Measurements from ENCODE around the gene KXD1. TPM values are rescaled to one million over a fixed set of nuclear protein-coding genes. Genes with fewer than 3 reads are reported as not detected.
"Not testable (repeated sequence)": the region's sequence is repeated elsewhere in the genome, so short reads cannot be mapped to it uniquely, and the experiment has no call there.

KXD1 gene, protein sequence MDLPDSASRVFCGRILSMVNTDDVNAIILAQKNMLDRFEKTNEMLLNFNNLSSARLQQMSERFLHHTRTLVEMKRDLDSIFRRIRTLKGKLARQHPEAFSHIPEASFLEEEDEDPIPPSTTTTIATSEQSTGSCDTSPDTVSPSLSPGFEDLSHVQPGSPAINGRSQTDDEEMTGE
- polyA plus RNA-seq (2013, experiment 1 of 2; ENCODE audit: insufficient read length): 101 TPM
- polyA plus RNA-seq (2013, experiment 2 of 2; ENCODE audit: insufficient read length): 99.5 TPM

DNA sequence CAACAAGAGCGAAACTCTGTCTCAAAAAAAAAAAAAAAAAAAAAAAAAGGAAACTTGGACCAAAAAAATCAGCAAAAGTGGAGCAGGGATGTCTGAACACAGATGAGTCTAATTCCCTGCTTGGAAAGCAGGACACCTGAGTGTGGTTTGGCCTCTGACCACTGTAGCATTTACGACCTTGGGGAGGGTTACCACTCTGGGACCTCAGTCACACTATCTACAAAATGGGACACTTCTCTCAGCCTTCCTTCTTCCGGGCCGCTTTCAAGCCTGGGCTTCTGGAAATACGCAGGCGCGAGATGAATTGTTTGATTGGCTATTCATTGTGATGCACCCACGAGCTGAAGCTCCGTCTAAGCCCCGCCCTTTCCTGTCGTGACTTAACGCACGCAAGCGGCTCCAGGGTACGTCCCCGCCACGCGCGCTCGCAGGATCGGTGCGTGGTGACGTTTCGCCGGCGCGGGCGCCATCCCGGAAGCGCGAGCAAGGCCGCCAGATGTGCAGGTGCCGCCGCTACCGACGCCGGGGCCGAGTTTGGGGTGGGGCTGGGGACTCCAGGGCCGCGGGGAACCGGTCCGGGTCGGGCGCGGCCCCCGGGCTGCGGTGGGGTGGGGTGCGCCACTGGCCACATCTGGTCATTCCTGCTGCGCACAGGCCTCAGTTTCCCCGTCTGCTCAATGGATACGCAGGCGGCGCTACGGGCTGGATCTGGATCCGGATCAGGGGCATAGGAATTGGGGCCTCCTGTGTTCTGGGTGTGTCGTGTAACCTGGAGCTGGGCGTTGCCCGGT is at the start of gene KXD1:
TSS of gene KXD1 (plus strand) at position 460 of the 791 bp plus-strand sequence. CDS start 4,187 bp downstream, outside the sequence.
- DNase-seq: peak; percentile 99

- DNase-seq: no peak
Measured at GRCh38 chr19:18508585-18508984, 49.1 kb upstream of the KXD1 start.

DNA sequence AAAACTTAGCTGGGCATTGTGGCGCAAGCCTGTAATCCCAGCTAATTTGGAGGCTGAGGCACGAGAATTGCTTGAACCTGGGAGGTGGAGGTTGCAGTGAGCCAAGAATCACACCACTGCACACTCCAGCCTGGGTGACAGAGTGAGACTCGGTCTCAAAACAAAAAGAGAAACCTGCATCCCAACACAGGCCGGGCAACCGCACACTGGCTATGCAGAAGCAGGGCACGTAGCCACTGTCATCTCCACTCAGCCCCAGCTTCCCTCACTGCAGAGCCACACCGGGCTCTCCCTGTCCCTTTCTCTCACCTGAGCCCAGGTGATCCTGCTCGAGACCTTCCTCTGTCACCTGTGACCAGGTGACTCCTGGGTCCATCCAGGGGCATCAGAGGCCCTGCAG is 47.5 kb upstream of the KXD1 start:
- no peak for DNase-seq

- no peak for DNase-seq
Measured at GRCh38 chr19:18513868-18514267, 43.8 kb upstream of the KXD1 start.

- DNase-seq: no peak
Measured at GRCh38 chr19:18514800-18515682, 42.6 kb upstream of the KXD1 start.

- DNase-seq: no peak
Measured at GRCh38 chr19:18515959-18516358, 41.7 kb upstream of the KXD1 start.

DNA sequence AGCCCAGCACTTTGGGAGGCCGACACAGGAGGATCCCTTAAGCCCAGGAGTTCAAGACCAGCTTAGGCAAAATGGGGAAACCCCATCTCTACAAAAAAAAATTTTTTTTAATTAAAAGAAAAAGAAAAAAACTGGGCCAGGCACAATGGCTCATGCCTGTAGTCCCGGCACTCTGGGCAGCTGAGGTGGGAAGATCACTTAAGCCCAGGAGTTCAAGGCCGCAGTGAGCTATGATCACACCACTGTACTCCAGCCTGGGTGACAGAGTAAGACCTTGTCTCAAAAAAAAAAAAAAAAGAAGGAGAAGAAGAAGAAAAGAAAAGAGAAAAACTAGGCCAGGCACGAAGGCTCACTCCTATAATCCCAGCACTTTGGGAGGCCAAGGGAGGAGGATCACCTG is 40.1 kb upstream of the KXD1 start:
- DNase-seq: no peak

DNA sequence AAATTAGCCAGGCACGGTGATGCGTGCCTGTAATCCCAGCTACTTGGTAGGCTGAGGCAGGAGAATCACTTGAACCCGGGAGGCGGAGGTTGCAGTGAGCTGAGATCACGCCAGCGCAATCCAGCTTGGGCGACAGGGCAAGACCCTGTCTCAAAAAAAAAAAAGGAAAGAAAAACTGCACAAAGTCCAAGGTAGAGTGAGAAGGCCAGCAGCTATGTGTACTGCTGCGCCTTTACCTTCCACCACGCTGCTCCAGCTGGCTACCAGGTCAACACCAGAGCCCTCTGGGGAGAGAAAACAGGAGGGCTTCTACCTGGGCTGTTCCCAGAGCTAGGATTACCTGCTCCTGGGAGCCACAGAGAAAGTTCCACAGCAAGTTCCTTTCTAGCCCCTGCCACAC is 39.0 kb upstream of the KXD1 start:
- DNase-seq: no peak

DNA sequence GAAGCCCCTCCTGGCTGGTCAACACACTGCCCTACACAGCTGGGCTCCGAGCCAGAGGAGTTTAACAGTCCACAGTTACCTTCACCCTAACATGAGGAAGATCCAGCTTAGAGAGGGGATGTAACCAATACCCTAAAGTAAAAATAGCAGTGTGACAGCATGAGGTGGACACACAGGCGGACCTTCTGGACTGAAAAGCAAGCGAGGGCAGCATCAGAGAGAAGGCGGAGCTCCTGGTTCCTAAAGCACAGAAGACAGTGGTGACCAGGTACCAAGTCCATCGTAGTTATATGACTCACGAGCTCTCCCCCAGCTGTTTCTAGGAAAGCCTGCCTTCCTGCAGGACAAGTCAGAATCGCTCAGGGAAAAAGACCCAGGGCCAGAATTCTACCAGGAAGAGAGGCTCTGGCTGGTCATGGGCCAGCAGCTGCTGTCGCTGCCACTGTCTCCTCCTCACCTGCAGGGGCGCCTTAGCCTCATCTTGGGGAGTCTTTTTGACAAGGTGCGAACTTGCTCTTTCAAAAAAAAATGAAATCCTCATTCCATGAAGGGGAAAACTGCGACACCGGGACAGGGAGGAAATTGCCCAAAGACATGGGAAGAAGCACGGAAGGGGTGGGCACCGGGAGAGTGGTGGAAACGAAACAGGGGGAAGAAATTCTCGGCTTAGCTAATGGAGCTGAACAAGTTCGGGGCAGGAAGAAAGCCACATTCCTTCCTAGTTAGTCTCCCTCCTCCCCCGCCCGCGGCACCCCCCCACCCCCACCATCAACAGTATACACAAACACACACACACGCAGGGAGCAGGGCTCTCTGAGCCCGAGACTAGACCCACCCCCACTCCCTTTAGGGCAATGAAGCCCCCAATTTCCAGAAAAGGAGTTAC is 37.5 kb upstream of the KXD1 start:
- peak; percentile 78 for DNase-seq

DNA sequence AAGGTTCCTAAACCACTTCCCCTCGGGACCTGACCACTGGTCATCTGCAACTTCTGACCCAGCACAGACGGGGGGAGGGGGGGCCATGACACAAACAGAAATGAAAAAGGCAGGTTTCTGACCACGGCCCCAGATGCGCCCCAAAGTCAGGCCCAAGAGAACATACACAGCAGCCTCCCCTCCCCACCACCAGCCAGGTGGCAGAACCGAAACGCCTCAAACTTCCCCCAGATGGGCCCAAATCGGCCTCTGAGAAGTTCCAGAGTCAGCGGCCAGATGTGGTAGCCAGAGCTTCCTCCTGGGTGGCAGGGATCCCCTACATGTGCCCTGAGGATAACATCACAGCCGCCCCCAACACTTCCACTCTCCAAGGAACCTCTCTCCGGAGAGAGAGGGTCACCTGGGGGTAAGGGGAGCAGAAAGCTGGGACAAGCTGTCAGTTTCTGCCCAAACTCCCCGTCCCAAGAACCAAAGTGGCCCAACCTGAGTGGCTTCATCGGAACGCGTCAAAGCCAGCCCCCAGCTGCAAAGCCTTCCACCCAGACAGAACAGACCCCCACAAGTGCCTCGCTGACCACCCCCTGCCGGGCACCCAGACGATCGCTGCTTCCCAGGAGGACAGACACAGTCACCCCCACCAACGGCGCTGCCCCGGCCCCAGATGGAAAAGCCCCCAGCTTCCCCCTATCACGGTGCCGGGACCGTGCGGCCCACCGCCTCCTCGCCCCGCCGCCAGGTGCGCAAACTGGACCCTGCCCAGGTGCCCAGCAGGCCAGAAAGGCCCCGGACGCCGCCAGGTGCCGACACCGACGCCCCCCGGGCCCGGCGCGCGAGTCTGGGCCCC is 36.6 kb upstream of the KXD1 start:
- DNase-seq: no peak

DNA sequence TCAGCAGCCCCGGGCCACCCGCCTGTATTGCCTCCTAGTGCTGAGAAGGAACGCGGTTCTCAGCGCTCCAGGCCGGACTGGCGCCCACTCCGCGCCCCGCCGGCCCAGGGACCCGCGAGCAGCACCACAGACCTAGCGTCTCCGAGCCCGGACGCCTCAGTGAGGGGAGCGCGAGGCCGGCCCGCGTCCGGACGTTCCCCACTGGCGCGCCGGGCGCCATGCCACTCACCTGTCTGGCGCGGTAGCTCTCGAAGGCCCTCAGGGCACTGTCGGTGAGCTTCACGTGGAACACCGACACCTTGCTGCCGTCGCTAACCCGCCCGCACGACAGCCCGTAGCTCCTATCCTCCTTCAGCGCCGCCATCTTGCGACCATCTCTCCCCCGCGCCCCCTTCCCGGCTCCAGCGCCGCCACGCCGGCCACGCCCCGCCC is 36.0 kb upstream of the KXD1 start, which contains the start of gene ELL:
TSS of gene ELL (minus strand) at position 379 of the 432 bp plus-strand sequence. CDS start at position 364, 15 bp downstream.
- no peak for DNase-seq

GRCh38 chr19:18522124-18522861 is 35.4 kb upstream of the KXD1 start:
- peak; percentile 100 for DNase-seq

GRCh38 chr19:18522862-18523440 is 34.7 kb upstream of the KXD1 start:
- DNase-seq: not testable (repeated sequence)

- no peak for DNase-seq
Measured at GRCh38 chr19:18523841-18524240, 33.8 kb upstream of the KXD1 start.

- DNase-seq: no peak
Measured at GRCh38 chr19:18526316-18526715, 31.4 kb upstream of the KXD1 start.

- no peak for DNase-seq
Measured at GRCh38 chr19:18529782-18530181, 27.9 kb upstream of the KXD1 start.

DNA sequence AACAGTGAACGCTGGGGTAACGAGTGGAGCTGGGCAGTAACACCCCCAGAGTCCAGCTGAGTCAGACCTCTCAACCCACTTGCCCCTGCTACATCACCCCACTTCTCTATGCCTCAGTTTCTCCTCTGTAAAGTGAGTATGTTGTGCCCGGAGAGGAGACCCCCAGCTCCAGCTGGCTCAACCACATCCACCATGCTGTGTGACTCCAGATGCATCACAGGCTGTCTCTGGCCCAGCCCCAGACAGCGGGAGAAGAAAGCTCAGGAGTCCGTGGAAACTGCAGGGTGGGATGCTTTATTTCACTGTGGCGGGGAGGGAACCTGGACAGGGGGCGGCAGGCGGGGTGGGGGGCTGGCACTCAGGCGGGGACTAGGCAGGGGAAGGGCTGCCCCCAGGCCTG is 26.2 kb upstream of the KXD1 start:
- no peak for DNase-seq

GRCh38 chr19:18532168-18532890 is 25.3 kb upstream of the KXD1 start:
- DNase-seq: no peak

- DNase-seq: no peak
Measured at GRCh38 chr19:18533058-18533457, 24.6 kb upstream of the KXD1 start.
